RWPE2 (cell line): Measurements from ENCODE around the gene NCOR2.
A peak's percentile ranks its signal among the peaks of the same experiment; 100 is the strongest.

Source experiments
- ATAC-seq: fragments of 200-7000 bp; cut with Tn5 transposase; 3 replicates; pipeline ENCODE4 v1.9.1; 2021; ENCODE audit warnings: low read depth
- DNase-seq: peaks from one replicate; pipeline ENCODE4 v3.0.0-alpha.2; 2020; ENCODE audit warnings: low spot score
- H3K27ac ChIP-seq: fragments of 450-650 bp; 2 replicates; pipeline ENCODE4 v1.5.1; 2017; ENCODE audit warnings: mild to moderate bottlenecking; ENCODE audit not compliant: poor library complexity, severe bottlenecking
- H3K27me3 ChIP-seq: fragments of 250-450 bp; sonication (Bioruptor Pico); 2 replicates; pipeline ENCODE4 v1.5.1; 2021; ENCODE audit warnings: mild to moderate bottlenecking, moderate library complexity; ENCODE audit not compliant: insufficient read depth, poor library complexity, severe bottlenecking
- H3K36me3 ChIP-seq: fragments of 250-450 bp; sonication (Bioruptor Pico); 2 replicates; pipeline ENCODE4 v1.5.1; 2020; ENCODE audit warnings: low read depth, mild to moderate bottlenecking, moderate library complexity
- H3K4me1 ChIP-seq: fragments of 250-450 bp; sonication (Bioruptor Pico); 2 replicates; pipeline ENCODE4 v1.5.1; 2021; ENCODE audit warnings: mild to moderate bottlenecking, moderate library complexity; ENCODE audit not compliant: insufficient read depth, poor library complexity, severe bottlenecking
- H3K4me3 ChIP-seq: fragments of 250-450 bp; sonication (Bioruptor Pico); 2 replicates; pipeline ENCODE4 v1.5.1; 2021; ENCODE audit warnings: mild to moderate bottlenecking, moderate library complexity; ENCODE audit not compliant: severe bottlenecking
- H3K9me3 ChIP-seq: fragments of 250-450 bp; sonication (Bioruptor Pico); 2 replicates; pipeline ENCODE4 v1.5.1; 2021; ENCODE audit warnings: mild to moderate bottlenecking, moderate library complexity; ENCODE audit not compliant: severe bottlenecking
- CTCF ChIP-seq: fragments of 450-650 bp; IDR thresholded peaks from one replicate; pipeline ENCODE4 v1.5.1; 2017; ENCODE audit warnings: mild to moderate bottlenecking, moderate library complexity; ENCODE audit not compliant: poor library complexity, severe bottlenecking

Gene NCOR2

GRCh38 chr12:124518051-124518932, 49.1 kb downstream of the NCOR2 start:
- Histone ChIP-seq H3K27ac (peak overlapping the region; percentile 97), H3K4me3 (peak overlapping the region; percentile 39)

More at GRCh38 chr12:124518051-124518932, 49.1 kb downstream of the NCOR2 start:
- Histone ChIP-seq H3K36me3 (peaks cover 15% of the 10 kb centered on the region; the same call in 1 of the 2 replicates), H3K4me1 (peaks cover 38% of the 10 kb centered on the region), H3K9me3 (no peaks in the 10 kb centered on the region), H3K27me3 (no peaks in the 10 kb centered on the region)
- ATAC-seq (peak; percentile 79), DNase-seq (peak; percentile 95)
- TF ChIP-seq CTCF, result no peak
